Liver (tissue), 3 donors: ENCODE data around the gene ASPSCR1.

Experiments
- EGR1 ChIP-seq, 2 donors: IDR thresholded peaks; 2 replicates each; pipeline ENCODE4 v1.6.1; 2016 to 2018; ENCODE audit warnings: antibody characterized with exemption in 2 of 2, low read depth in 2 of 2
- FOXA1 ChIP-seq: IDR thresholded peaks from 2 replicates; pipeline ENCODE4 v1.6.1; 2016; ENCODE audit warnings: antibody characterized with exemption
- FOXA2 ChIP-seq: IDR thresholded peaks from 2 replicates; pipeline ENCODE4 v1.6.1; 2016; ENCODE audit warnings: antibody characterized with exemption
- GABPA ChIP-seq, 2 donors: IDR thresholded peaks in 1 of 2; conservative IDR thresholded peaks in 1 of 2; 2 replicates each; pipeline ENCODE4 v1.6.1; 2016; ENCODE audit warnings: antibody characterized with exemption in 2 of 2, mild to moderate bottlenecking in 1 of 2, moderate library complexity in 1 of 2
- JUND ChIP-seq, 2 donors: IDR thresholded peaks; 2 replicates each; pipeline ENCODE4 v1.6.1; 2016; ENCODE audit warnings: antibody characterized with exemption in 2 of 2
- RAD21 ChIP-seq, 2 donors: IDR thresholded peaks; 2 replicates each; pipeline ENCODE4 v1.6.1; 2016; ENCODE audit warnings: antibody characterized with exemption in 2 of 2, mild to moderate bottlenecking in 2 of 2
- SP1 ChIP-seq: IDR thresholded peaks from 2 replicates; pipeline ENCODE4 v1.6.1; 2018; ENCODE audit warnings: antibody characterized with exemption, mild to moderate bottlenecking
- TAF1 ChIP-seq: conservative IDR thresholded peaks from 2 replicates; pipeline ENCODE4 v1.6.1; 2016; ENCODE audit warnings: antibody characterized with exemption, mild to moderate bottlenecking
- YY1 ChIP-seq: IDR thresholded peaks from 2 replicates; pipeline ENCODE4 v1.6.1; 2016; ENCODE audit warnings: antibody characterized with exemption, mild to moderate bottlenecking
- TF ChIP-seq, protein P1 (sequence below): fragments of 150-350 bp; IDR thresholded peaks from 2 replicates; pipeline ENCODE4 v1.5.1; 2017; ENCODE audit warnings: improper control_type of control experiment, low read depth, low read length; ENCODE audit not compliant: missing input control
- TF ChIP-seq, protein P2 (sequence below): IDR thresholded peaks from 2 replicates; pipeline ENCODE4 v1.6.1; 2016; ENCODE audit warnings: antibody characterized with exemption, mild to moderate bottlenecking
- TF ChIP-seq, protein P3 (sequence below): IDR thresholded peaks from 2 replicates; pipeline ENCODE4 v1.6.1; 2016; ENCODE audit warnings: antibody characterized with exemption
- TF ChIP-seq, protein P4 (sequence below): IDR thresholded peaks from 2 replicates; pipeline ENCODE4 v1.6.1; 2016; ENCODE audit warnings: antibody characterized with exemption
- donor health status: healthy.
- donor health status: healthy.

DNA sequence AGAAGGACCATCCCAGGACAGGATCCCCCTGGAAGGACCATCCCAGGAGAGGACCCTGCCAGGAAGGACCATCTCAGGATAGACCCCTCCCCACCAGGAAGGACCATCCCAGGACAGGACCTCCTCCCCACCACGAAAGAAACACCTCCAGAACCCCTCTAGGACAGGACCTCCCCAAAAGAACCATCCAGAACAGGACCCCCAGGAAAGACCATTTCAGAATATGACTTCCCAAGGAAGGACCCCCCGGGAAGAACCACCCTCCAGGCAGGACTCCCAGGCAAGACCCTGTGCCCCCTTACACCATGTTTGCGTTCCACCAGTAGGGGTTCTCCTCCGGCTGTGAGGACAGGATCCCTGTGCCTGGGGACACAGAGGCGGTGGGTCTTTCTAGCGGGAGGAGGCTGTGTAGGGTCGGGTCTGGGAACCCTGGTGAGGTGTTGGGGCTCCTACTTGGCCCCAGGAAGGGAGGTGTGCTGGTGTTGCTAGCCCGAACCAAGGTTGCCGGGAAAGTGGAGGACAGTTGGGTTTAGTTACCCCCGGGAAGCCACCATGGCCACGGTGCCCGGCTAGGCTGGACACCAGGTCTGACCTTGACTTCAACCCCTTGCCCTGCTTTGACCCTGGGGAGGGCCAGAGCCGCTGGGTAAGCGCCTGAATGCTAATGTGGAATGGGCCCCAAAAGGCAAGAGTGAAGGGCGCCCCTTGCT lies 18.6 kb upstream of the ASPSCR1 start:
- TF ChIP-seq, protein P1, sequence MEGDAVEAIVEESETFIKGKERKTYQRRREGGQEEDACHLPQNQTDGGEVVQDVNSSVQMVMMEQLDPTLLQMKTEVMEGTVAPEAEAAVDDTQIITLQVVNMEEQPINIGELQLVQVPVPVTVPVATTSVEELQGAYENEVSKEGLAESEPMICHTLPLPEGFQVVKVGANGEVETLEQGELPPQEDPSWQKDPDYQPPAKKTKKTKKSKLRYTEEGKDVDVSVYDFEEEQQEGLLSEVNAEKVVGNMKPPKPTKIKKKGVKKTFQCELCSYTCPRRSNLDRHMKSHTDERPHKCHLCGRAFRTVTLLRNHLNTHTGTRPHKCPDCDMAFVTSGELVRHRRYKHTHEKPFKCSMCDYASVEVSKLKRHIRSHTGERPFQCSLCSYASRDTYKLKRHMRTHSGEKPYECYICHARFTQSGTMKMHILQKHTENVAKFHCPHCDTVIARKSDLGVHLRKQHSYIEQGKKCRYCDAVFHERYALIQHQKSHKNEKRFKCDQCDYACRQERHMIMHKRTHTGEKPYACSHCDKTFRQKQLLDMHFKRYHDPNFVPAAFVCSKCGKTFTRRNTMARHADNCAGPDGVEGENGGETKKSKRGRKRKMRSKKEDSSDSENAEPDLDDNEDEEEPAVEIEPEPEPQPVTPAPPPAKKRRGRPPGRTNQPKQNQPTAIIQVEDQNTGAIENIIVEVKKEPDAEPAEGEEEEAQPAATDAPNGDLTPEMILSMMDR, result no peak
- no peak for TF ChIP-seq FOXA2
- TF ChIP-seq FOXA1, result no peak
- TF ChIP-seq, protein P2, sequence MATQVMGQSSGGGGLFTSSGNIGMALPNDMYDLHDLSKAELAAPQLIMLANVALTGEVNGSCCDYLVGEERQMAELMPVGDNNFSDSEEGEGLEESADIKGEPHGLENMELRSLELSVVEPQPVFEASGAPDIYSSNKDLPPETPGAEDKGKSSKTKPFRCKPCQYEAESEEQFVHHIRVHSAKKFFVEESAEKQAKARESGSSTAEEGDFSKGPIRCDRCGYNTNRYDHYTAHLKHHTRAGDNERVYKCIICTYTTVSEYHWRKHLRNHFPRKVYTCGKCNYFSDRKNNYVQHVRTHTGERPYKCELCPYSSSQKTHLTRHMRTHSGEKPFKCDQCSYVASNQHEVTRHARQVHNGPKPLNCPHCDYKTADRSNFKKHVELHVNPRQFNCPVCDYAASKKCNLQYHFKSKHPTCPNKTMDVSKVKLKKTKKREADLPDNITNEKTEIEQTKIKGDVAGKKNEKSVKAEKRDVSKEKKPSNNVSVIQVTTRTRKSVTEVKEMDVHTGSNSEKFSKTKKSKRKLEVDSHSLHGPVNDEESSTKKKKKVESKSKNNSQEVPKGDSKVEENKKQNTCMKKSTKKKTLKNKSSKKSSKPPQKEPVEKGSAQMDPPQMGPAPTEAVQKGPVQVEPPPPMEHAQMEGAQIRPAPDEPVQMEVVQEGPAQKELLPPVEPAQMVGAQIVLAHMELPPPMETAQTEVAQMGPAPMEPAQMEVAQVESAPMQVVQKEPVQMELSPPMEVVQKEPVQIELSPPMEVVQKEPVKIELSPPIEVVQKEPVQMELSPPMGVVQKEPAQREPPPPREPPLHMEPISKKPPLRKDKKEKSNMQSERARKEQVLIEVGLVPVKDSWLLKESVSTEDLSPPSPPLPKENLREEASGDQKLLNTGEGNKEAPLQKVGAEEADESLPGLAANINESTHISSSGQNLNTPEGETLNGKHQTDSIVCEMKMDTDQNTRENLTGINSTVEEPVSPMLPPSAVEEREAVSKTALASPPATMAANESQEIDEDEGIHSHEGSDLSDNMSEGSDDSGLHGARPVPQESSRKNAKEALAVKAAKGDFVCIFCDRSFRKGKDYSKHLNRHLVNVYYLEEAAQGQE, result no peak
- no peak for TF ChIP-seq EGR1 (IDR thresholded peaks at IDR 0.05; ENCODE audit: low read depth in 2 of 2)
- TF ChIP-seq, protein P3, sequence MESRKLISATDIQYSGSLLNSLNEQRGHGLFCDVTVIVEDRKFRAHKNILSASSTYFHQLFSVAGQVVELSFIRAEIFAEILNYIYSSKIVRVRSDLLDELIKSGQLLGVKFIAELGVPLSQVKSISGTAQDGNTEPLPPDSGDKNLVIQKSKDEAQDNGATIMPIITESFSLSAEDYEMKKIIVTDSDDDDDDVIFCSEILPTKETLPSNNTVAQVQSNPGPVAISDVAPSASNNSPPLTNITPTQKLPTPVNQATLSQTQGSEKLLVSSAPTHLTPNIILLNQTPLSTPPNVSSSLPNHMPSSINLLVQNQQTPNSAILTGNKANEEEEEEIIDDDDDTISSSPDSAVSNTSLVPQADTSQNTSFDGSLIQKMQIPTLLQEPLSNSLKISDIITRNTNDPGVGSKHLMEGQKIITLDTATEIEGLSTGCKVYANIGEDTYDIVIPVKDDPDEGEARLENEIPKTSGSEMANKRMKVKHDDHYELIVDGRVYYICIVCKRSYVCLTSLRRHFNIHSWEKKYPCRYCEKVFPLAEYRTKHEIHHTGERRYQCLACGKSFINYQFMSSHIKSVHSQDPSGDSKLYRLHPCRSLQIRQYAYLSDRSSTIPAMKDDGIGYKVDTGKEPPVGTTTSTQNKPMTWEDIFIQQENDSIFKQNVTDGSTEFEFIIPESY, result no peak
- TF ChIP-seq SP1, result no peak
- no peak for TF ChIP-seq YY1
- no peak for TF ChIP-seq RAD21 (IDR thresholded peaks at IDR 0.05)
- no peak for TF ChIP-seq GABPA (IDR thresholded peaks at IDR 0.05 in 1 of 2, conservative IDR thresholded peaks at IDR 0.05 in 1 of 2)
- TF ChIP-seq, protein P4, sequence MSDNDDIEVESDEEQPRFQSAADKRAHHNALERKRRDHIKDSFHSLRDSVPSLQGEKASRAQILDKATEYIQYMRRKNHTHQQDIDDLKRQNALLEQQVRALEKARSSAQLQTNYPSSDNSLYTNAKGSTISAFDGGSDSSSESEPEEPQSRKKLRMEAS, result no peak
- no peak for TF ChIP-seq TAF1
- TF ChIP-seq JUND (IDR thresholded peaks at IDR 0.05), result no peak
